MCF 10A (cell line): ENCODE data around the gene CDH11. TPM values are rescaled to one million over a fixed set of nuclear protein-coding genes. Genes with fewer than 3 reads are reported as not detected.

ENCODE experiments used
- BruUV-seq: library from RNA; stranded (reverse); fragments of 400-500 nt; replicated peaks from 2 replicates; lab custom pipeline; 2021; lab: Mats Ljungman, UMichigan
- CTCF ChIA-PET: fragments of 300-600 bp; sonication (Branson Sonifier 250); formaldehyde crosslinking; extraction: SDS; loops from one replicate; lab custom pipeline; 2021; ENCODE audit warnings: antibody characterized with exemption, inconsistent platforms; lab: Yijun Ruan, JAX
- POLR2A ChIA-PET: fragments of 300-600, 350-650 bp; sonication (Branson Sonifier 250); formaldehyde crosslinking; extraction: SDS; loops from one replicate; lab custom pipeline; 2020; ENCODE audit warnings: antibody characterized with exemption, inconsistent platforms; lab: Yijun Ruan, JAX
- DNase-seq: peaks from one replicate; pipeline ENCODE4 v3.0.0-alpha.2; 2018; ENCODE audit not compliant: unreplicated experiment
- H3K27ac Mint-ChIP-seq: one replicate; pipeline ENCODE4 v1.8.0; 2022; ENCODE audit warnings: mild to moderate bottlenecking, low read depth, mixed read lengths; ENCODE audit not compliant: unreplicated experiment
- H3K27me3 Mint-ChIP-seq: one replicate; pipeline ENCODE4 v1.8.0; 2022; ENCODE audit warnings: mixed read lengths; ENCODE audit not compliant: insufficient read depth, unreplicated experiment
- H3K36me3 Mint-ChIP-seq: one replicate; pipeline ENCODE4 v1.8.0; 2022; ENCODE audit warnings: mild to moderate bottlenecking, moderate library complexity, mixed read lengths; ENCODE audit not compliant: insufficient read depth, unreplicated experiment
- H3K4me1 Mint-ChIP-seq: one replicate; pipeline ENCODE4 v1.8.0; 2022; ENCODE audit warnings: mixed read lengths; ENCODE audit not compliant: insufficient read depth, unreplicated experiment
- H3K4me3 Mint-ChIP-seq: one replicate; pipeline ENCODE4 v1.8.0; 2022; ENCODE audit warnings: mild to moderate bottlenecking, moderate library complexity, mixed read lengths; ENCODE audit not compliant: unreplicated experiment
- H3K9me3 Mint-ChIP-seq: one replicate; pipeline ENCODE4 v1.8.0; 2022; ENCODE audit warnings: mixed read lengths; ENCODE audit not compliant: unreplicated experiment
- intact Hi-C: fragments of 100-400 bp; cut with micrococcal nuclease; formaldehyde crosslinking; loops from 2 replicates; pipeline ENCODE4 v1.14.1; 2022
- total RNA-seq: library from RNA; stranded (reverse); gene quantifications from 2 replicates; pipeline ENCODE4 v1.2.3, GENCODE V29; 2022
- TF ChIP-seq, protein P1 (sequence below): fragments of 200-600 bp; IDR thresholded peaks from one replicate; pipeline ENCODE4 v1.8.0; 2022; ENCODE audit warnings: antibody characterized with exemption, mild to moderate bottlenecking; ENCODE audit not compliant: unreplicated experiment

The CDH11 gene
- total RNA-seq, 1 experiment from 2014 or later: 0.33 TPM

DNA sequence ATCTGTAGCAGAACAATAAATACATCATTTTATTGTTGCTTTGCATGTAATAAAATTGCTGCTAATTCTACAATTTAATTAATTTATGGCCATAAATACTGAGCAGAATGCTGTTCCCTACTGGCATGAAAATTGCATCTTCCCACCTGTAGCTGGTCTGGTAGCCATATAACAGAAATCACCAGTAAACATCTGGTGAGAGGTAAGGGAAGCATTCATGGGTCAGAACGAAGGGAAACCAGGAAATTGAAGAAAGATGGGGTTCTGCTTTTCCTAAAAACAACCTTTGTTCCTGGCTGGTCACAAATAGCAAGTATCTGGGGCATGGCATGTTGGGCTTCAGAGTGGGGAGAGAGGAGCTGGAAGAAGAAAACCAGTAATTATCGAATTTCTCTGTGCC is 128.4 kb downstream of the CDH11 start:
- H3K9me3 Mint-ChIP-seq: peaks cover 8% of the 10 kb centered on the region
- intact Hi-C loops: no loop called here

DNA sequence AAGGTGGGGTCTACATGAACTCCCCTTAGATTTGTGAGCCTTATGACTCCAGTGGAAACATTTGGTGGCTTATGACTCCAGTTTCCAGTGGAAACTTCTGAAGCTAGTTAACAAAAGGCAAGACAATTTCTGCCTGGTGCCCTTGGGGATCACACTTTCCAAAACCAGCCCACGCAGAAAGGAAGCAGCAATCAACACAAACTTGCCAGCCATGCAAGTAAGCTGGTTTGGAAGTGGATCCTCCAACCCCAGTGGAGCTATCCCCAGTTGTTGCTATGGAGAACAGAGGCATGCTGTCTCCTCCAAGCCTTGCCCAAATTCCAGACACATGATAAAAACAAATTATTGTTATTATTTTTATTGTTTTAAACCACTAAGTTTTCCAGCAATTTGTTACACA is 130.9 kb downstream of the CDH11 start:
- BruUV-seq: no TSS peak
- POLR2A ChIA-PET: no interaction called here
- DNase-seq: no peak
- Mint-ChIP-seq H3K27me3 (no peaks in the 10 kb centered on the region), H3K27ac (no peak overlapping the region), H3K4me3 (no peak overlapping the region), H3K9me3 (peaks cover 8% of the 10 kb centered on the region), H3K4me1 (no peaks in the 10 kb centered on the region), H3K36me3 (no peaks in the 10 kb centered on the region)
- intact Hi-C loops: no loop called here
- CTCF ChIA-PET: no interaction called here
- TF ChIP-seq, protein P1, sequence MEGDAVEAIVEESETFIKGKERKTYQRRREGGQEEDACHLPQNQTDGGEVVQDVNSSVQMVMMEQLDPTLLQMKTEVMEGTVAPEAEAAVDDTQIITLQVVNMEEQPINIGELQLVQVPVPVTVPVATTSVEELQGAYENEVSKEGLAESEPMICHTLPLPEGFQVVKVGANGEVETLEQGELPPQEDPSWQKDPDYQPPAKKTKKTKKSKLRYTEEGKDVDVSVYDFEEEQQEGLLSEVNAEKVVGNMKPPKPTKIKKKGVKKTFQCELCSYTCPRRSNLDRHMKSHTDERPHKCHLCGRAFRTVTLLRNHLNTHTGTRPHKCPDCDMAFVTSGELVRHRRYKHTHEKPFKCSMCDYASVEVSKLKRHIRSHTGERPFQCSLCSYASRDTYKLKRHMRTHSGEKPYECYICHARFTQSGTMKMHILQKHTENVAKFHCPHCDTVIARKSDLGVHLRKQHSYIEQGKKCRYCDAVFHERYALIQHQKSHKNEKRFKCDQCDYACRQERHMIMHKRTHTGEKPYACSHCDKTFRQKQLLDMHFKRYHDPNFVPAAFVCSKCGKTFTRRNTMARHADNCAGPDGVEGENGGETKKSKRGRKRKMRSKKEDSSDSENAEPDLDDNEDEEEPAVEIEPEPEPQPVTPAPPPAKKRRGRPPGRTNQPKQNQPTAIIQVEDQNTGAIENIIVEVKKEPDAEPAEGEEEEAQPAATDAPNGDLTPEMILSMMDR: no peak

More for the DNA sequence above, 128.4 kb downstream of the CDH11 start:
- no peak for DNase-seq
- POLR2A ChIA-PET: no interaction called here
- H3K4me1 Mint-ChIP-seq: no peaks in the 10 kb centered on the region
- no peaks in the 10 kb centered on the region for H3K36me3 Mint-ChIP-seq
- H3K4me3 Mint-ChIP-seq: no peak overlapping the region
- TF ChIP-seq, protein P1: no peak
- CTCF ChIA-PET: interaction anchor here (0.7 kb wide), 1 partner anchor 20 kb away, joined by 3 read pairs; no protein-coding TSS in a partner anchor
- H3K27me3 Mint-ChIP-seq: no peaks in the 10 kb centered on the region
- BruUV-seq: no TSS peak
- no peak overlapping the region for H3K27ac Mint-ChIP-seq

DNA sequence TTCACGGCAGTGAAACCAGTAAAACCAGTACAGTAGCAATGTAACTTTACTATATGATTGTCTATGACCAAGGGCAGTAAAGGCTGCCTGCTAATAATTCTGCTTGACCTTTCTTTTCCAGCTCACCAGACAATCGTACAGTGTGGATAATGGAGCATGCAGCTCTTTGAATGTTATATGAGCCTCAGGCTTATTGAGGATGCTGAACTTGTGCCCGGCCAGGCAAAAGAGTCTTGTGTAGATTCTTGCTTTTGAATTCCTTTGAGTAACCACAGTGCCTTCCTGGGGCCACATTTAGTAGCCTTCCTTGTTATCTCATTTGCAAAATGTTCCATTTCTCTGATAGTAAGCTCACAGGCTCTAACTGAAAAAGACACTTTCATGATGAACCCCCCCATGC is 131.8 kb downstream of the CDH11 start:
- Mint-ChIP-seq H3K4me1 (no peaks in the 10 kb centered on the region), H3K36me3 (no peaks in the 10 kb centered on the region), H3K27me3 (no peaks in the 10 kb centered on the region), H3K9me3 (peaks cover 8% of the 10 kb centered on the region), H3K4me3 (no peak overlapping the region), H3K27ac (no peak overlapping the region)
- POLR2A ChIA-PET: no interaction called here
- intact Hi-C loops: no loop called here
- no peak for DNase-seq
- TF ChIP-seq, protein P1: no peak
- no TSS peak for BruUV-seq
- CTCF ChIA-PET: interaction anchor here (0.7 kb wide), 1 partner anchor 1529 kb away, joined by 3 read pairs; no protein-coding TSS in a partner anchor

DNA sequence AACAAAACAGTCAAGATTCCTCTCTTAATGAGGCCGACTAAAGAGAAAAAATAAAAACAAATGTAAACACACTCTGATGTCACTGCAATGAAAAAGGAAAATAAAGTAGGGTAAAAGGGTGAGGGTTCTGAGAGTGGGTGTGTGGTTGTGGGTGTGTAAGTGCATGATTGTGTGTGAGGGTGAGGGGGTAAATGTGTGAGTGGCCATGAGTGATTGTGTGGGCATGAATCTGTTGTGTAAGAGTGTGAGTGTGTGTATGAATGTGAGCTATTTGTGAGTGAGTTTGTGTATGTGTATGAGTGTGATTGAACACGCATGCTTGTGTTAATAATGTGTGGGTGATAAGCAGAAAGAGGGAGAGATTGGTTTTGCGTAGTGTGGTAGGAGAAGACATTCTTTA is 132.8 kb downstream of the CDH11 start:
- ChIA-PET CTCF (no interaction called here), POLR2A (interaction anchor here (0.7 kb wide), 1 partner anchor 110 kb away, joined by 3 read pairs; no protein-coding TSS in a partner anchor)
- no TSS peak for BruUV-seq
- no peak for DNase-seq
- Mint-ChIP-seq H3K36me3 (no peaks in the 10 kb centered on the region), H3K27ac (no peak overlapping the region), H3K4me3 (no peak overlapping the region), H3K27me3 (no peaks in the 10 kb centered on the region), H3K4me1 (no peaks in the 10 kb centered on the region), H3K9me3 (peaks cover 8% of the 10 kb centered on the region)
- TF ChIP-seq, protein P1: no peak
- intact Hi-C loops: no loop called here
